A673 (cell line): ENCODE results near the gene NACC2. TPM values are rescaled to one million over a fixed set of nuclear protein-coding genes. Genes with fewer than 3 reads are reported as not detected.

Experiments
- BruUV-seq: library from RNA; stranded (reverse); fragments of 400-500 nt; replicated peaks from 2 replicates; lab custom pipeline; 2021; lab: Mats Ljungman, UMichigan
- CTCF ChIA-PET: fragments of 300-600 bp; sonication (Branson Sonifier 250); formaldehyde crosslinking; loops from one replicate; lab custom pipeline; 2022; ENCODE audit warnings: antibody characterized with exemption; lab: Charles Lee
- POLR2A ChIA-PET: fragments of 300-600 bp; sonication (Branson Sonifier 250); formaldehyde crosslinking; loops from one replicate; lab custom pipeline; 2022; ENCODE audit warnings: antibody characterized with exemption; ENCODE audit not compliant: low non-redundant PET; lab: Charles Lee
- DNase-seq: peaks from one replicate; pipeline ENCODE4 v3.0.0-alpha.2; 2015; ENCODE audit warnings: low spot score
- H3K27ac ChIP-seq: fragments of 200-600 bp; sonication (generic); 2 replicates; pipeline ENCODE4 v1.5.1; 2016; ENCODE audit warnings: mixed run types, low read depth, mild to moderate bottlenecking, mixed read lengths, antibody characterized with exemption, low read length; ENCODE audit not compliant: poor library complexity, severe bottlenecking
- H3K27me3 ChIP-seq: fragments of 200-600 bp; sonication (generic); replicated peaks from 2 replicates; pipeline ENCODE4 v1.6.1; 2017; ENCODE audit warnings: mixed run types, low read depth, mild to moderate bottlenecking, mixed read lengths, antibody characterized with exemption, low read length; ENCODE audit not compliant: insufficient read depth, poor library complexity
- H3K36me3 ChIP-seq: fragments of 200-600 bp; sonication (generic); 2 replicates; pipeline ENCODE4 v1.6.1; 2016; ENCODE audit warnings: mixed run types, mild to moderate bottlenecking, mixed read lengths, antibody characterized with exemption, low read length; ENCODE audit not compliant: insufficient read depth, poor library complexity, severe bottlenecking
- H3K4me1 ChIP-seq: fragments of 200-600 bp; sonication (generic); 2 replicates; pipeline ENCODE4 v1.6.1; 2017; ENCODE audit warnings: mixed run types, mild to moderate bottlenecking, mixed read lengths, antibody characterized with exemption, low read length; ENCODE audit not compliant: insufficient read depth, poor library complexity, severe bottlenecking
- H3K4me3 ChIP-seq: fragments of 200-600 bp; sonication (generic); 2 replicates; pipeline ENCODE4 v1.5.1; 2016; ENCODE audit warnings: low read depth, mixed run types, mild to moderate bottlenecking, mixed read lengths, low read length; ENCODE audit not compliant: poor library complexity, severe bottlenecking
- H3K9me3 ChIP-seq: fragments of 200-600 bp; sonication (generic); 2 replicates; pipeline ENCODE4 v1.6.1; 2016; ENCODE audit warnings: mixed run types, low read depth, mild to moderate bottlenecking, mixed read lengths, antibody characterized with exemption, low read length; ENCODE audit not compliant: poor library complexity, severe bottlenecking
- CTCF ChIP-seq: fragments of 300-800, 200-600 bp; sonication (generic); conservative IDR thresholded peaks from 2 replicates; pipeline ENCODE4 v1.5.1; 2017; ENCODE audit warnings: low read depth, mild to moderate bottlenecking, antibody characterized with exemption, low read length, moderate library complexity, mixed read lengths
- EZH2 ChIP-seq: fragments of 200-600 bp; sonication (generic); IDR thresholded peaks from 2 replicates; pipeline ENCODE4 v1.6.1; 2017; ENCODE audit warnings: borderline replicate concordance, low read depth, mild to moderate bottlenecking, mixed read lengths, antibody characterized with exemption, low read length; ENCODE audit not compliant: poor library complexity, severe bottlenecking
- intact Hi-C: fragments of 100-400 bp; cut with micrococcal nuclease; formaldehyde crosslinking; loops from one replicate; pipeline ENCODE4 v1.10.0; 2022; ENCODE audit not compliant: unreplicated experiment
- total RNA-seq: library from RNA; stranded (reverse); gene quantifications from 2 replicates; pipeline ENCODE4 v1.2.3, GENCODE V29; 2021

Gene NACC2
- total RNA-seq, 1 experiment from 2014 or later: 19.5 TPM

- H3K4me1 ChIP-seq: no peaks in the 10 kb centered on the region
- BruUV-seq: no TSS peak
- peaks cover 16% of the 10 kb centered on the region for H3K36me3 ChIP-seq
- POLR2A ChIA-PET: no interaction called here
- no peak overlapping the region for H3K27ac ChIP-seq
- H3K9me3 ChIP-seq: peaks cover 35% of the 10 kb centered on the region
- intact Hi-C loops: no loop called here
- no peak for DNase-seq
- TF ChIP-seq CTCF (no peak), EZH2 (no peak)
- no peaks in the 10 kb centered on the region for H3K27me3 ChIP-seq
- CTCF ChIA-PET: interaction anchor here (0.5 kb wide), 1 partner anchor 1409 kb away, joined by 3 read pairs; no protein-coding TSS in a partner anchor
- H3K4me3 ChIP-seq: no peak overlapping the region
Measured at GRCh38 chr9:136036050-136036449, 59.0 kb downstream of the NACC2 start.

GRCh38 chr9:136031741-136032730 lies 63.1 kb downstream of the NACC2 start:
- H3K27me3 ChIP-seq: no peaks in the 10 kb centered on the region
- POLR2A ChIA-PET: no interaction called here
- H3K27ac ChIP-seq: no peak overlapping the region
- no TSS peak for BruUV-seq
- no peak overlapping the region for H3K4me3 ChIP-seq
- H3K9me3 ChIP-seq: peaks cover 7% of the 10 kb centered on the region
- no peaks in the 10 kb centered on the region for H3K4me1 ChIP-seq
- intact Hi-C loops: no loop called here
- CTCF ChIA-PET: no interaction called here
- TF ChIP-seq EZH2 (no peak), CTCF (no peak)
- H3K36me3 ChIP-seq: peaks cover 19% of the 10 kb centered on the region
- DNase-seq: no peak

- BruUV-seq: no TSS peak
- TF ChIP-seq EZH2 (no peak), CTCF (no peak)
- no peaks in the 10 kb centered on the region for H3K9me3 ChIP-seq
- H3K27me3 ChIP-seq: no peaks in the 10 kb centered on the region
- DNase-seq: no peak
- H3K4me3 ChIP-seq: no peak overlapping the region
- peaks cover 19% of the 10 kb centered on the region for H3K36me3 ChIP-seq
- ChIA-PET CTCF (no interaction called here), POLR2A (no interaction called here)
- no peaks in the 10 kb centered on the region for H3K4me1 ChIP-seq
- intact Hi-C loops: no loop called here
- H3K27ac ChIP-seq: no peak overlapping the region
Measured at GRCh38 chr9:136031094-136031493, 64.0 kb downstream of the NACC2 start.
